ENCODE measurements around the gene SETBP1.

DNA sequence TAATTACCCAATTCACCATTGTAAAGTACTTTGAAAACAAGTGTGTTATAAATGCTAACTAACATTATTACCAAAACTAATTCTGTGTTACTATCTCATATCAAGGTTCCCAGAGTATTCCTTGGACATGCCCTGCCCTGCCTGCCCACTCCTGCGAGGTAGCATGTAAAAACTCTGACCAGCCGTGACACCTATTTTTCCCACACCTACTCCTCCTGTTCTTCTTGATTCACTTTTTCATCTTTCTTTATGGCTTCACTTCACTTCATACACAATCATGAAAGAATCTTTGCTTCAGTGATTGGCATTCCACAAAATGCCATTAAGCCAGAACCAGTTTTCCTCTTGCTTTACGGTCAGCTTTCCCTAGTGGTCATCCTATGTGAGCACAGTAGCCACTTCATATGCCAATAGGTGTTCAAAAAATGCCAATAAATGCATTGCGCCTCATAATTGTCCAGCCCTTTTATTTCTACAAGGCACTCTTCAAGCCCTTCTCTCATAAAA, 42.6 kb upstream of the SETBP1 start:
- TF ChIP-seq, protein P1, sequence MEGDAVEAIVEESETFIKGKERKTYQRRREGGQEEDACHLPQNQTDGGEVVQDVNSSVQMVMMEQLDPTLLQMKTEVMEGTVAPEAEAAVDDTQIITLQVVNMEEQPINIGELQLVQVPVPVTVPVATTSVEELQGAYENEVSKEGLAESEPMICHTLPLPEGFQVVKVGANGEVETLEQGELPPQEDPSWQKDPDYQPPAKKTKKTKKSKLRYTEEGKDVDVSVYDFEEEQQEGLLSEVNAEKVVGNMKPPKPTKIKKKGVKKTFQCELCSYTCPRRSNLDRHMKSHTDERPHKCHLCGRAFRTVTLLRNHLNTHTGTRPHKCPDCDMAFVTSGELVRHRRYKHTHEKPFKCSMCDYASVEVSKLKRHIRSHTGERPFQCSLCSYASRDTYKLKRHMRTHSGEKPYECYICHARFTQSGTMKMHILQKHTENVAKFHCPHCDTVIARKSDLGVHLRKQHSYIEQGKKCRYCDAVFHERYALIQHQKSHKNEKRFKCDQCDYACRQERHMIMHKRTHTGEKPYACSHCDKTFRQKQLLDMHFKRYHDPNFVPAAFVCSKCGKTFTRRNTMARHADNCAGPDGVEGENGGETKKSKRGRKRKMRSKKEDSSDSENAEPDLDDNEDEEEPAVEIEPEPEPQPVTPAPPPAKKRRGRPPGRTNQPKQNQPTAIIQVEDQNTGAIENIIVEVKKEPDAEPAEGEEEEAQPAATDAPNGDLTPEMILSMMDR (conservative IDR thresholded peaks at IDR 0.05; ENCODE audit: low read depth, low read length), result no peak
- TF ChIP-seq EZH2 (IDR thresholded peaks at IDR 0.05; ENCODE audit: borderline replicate concordance, low read depth, low read length, poor library complexity, severe bottlenecking), result no peak
